Mucosa of stomach (tissue), 1 donor: ENCODE measurements around the gene DHX35.

Experiments
- H3K27me3 ChIP-seq: one replicate; pipeline ENCODE4 v1.7.0; 2013; ENCODE audit warnings: mild to moderate bottlenecking, low read length; ENCODE audit not compliant: control insufficient read depth, insufficient read depth
- H3K36me3 ChIP-seq: one replicate; pipeline ENCODE4 v1.7.0; 2013; ENCODE audit warnings: low read length; ENCODE audit not compliant: control insufficient read depth, insufficient read depth
- H3K4me1 ChIP-seq: one replicate; pipeline ENCODE4 v1.7.0; 2013; ENCODE audit warnings: mild to moderate bottlenecking, low read length; ENCODE audit not compliant: control insufficient read depth, insufficient read depth
- H3K4me3 ChIP-seq: one replicate; pipeline ENCODE4 v1.7.0; 2013; ENCODE audit warnings: low read length
- H3K9ac ChIP-seq: one replicate; pipeline ENCODE4 v1.7.0; 2013; ENCODE audit warnings: mild to moderate bottlenecking, low read length, moderate library complexity
- H3K9me3 ChIP-seq: one replicate; pipeline ENCODE4 v1.7.0; 2013; ENCODE audit warnings: mild to moderate bottlenecking, low read length, moderate library complexity; ENCODE audit not compliant: control insufficient read depth
- donor health status: Pancreatic carcinoma.

DHX35 gene

DNA sequence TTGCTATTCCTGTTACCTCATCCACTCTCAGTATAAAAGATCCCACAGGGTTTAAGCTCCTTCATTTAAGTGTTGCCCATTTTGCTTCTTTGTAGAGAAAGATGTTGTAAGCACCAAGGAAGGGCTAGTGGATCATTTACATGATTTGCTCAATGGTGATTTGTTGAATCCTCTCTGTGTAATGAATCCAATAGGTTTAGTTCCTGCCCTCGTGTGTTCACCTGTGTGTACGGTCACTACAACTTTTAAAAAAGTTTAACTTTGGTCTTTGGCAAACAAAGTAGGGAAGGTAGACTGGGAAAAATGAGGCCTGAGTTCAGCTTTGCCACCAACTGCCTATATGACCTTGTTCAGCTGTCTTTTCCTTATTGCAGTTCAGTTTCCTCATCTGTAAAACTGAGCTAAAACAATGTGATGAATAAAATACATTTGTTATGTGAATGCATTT lies 51.5 kb downstream of the DHX35 start:
- Histone ChIP-seq H3K9me3 (no peaks in the 10 kb centered on the region), H3K9ac (no peak overlapping the region), H3K36me3 (peaks cover 4% of the 10 kb centered on the region), H3K27me3 (no peaks in the 10 kb centered on the region), H3K4me3 (no peak overlapping the region), H3K4me1 (peaks cover 5% of the 10 kb centered on the region)

DNA sequence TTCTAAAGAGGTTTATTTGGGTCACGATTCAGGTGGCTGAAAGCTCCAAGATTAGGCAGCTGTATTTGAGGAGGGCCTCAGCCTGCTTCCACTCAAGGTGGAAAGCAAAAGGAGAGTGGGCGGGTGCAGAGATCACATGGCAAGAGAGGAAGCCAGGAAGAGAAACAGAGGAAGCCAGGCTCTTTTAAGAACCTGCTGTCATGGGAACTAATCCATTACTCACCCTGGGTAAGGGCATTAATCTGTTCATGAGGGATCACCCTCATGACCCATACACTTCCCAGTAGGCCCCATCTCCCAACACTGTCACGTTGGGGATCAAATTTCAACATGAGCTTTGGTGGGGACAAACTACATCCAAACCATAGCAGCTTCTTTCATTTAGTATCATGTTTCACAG lies 53.9 kb downstream of the DHX35 start:
- Histone ChIP-seq H3K4me1 (no peaks in the 10 kb centered on the region), H3K9ac (no peak overlapping the region), H3K27me3 (no peaks in the 10 kb centered on the region), H3K4me3 (no peak overlapping the region), H3K9me3 (no peaks in the 10 kb centered on the region), H3K36me3 (no peaks in the 10 kb centered on the region)

GRCh38 chr20:39016506-39016905 lies 54.4 kb downstream of the DHX35 start:
- Histone ChIP-seq H3K9ac (no peak overlapping the region), H3K36me3 (no peaks in the 10 kb centered on the region), H3K27me3 (no peaks in the 10 kb centered on the region), H3K4me1 (no peaks in the 10 kb centered on the region), H3K9me3 (no peaks in the 10 kb centered on the region), H3K4me3 (no peak overlapping the region)

DNA sequence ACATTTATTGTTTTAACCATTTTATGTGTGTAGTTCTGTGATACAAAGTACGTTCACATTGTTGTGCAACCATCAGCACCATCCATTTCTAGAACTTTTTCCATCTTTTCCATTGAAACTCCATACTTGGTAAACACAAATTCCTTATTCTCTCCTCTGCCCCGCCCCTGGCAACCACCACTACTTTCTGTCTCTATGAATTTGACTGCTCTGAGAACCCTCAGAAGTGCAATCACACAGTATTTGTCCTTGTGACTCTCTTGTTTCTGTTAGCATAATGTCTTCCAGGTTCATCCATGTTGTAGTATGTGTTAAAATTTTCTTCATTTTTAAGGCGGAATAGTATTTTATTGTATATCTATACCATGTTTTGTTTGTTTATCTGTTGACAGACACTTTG lies 56.9 kb downstream of the DHX35 start:
- Histone ChIP-seq H3K9ac (no peak overlapping the region), H3K4me1 (no peaks in the 10 kb centered on the region), H3K27me3 (no peaks in the 10 kb centered on the region), H3K9me3 (no peaks in the 10 kb centered on the region), H3K4me3 (no peak overlapping the region), H3K36me3 (no peaks in the 10 kb centered on the region)

- H3K27me3 ChIP-seq, result no peaks in the 10 kb centered on the region
- H3K9me3 ChIP-seq, result no peaks in the 10 kb centered on the region
- H3K36me3 ChIP-seq, result no peaks in the 10 kb centered on the region
- no peaks in the 10 kb centered on the region for H3K4me1 ChIP-seq
- H3K9ac ChIP-seq, result no peak overlapping the region
- H3K4me3 ChIP-seq, result no peak overlapping the region
Measured at GRCh38 chr20:39019805-39020325, 57.7 kb downstream of the DHX35 start.

DNA sequence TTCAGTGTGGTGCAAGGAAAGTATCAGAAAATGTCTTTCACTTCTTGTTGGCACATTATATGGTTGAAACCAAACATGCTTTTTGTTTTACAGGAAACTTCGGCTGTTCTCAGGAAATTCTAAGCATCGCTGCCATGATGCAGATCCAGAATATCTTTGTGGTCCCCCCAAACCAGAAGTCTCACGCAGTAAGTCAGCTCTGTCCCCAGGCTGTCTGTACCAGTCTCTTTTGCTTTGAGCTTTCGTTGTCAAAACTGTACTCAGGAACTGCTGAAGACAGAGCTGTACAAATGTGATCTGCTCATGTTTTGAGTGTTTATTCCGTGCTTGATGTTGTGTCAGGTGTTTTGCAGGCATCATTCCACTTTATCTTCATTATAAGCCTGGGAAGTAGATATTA lies 59.6 kb downstream of the DHX35 start:
- Histone ChIP-seq H3K4me3 (no peak overlapping the region), H3K36me3 (no peaks in the 10 kb centered on the region), H3K9ac (no peak overlapping the region), H3K27me3 (no peaks in the 10 kb centered on the region), H3K4me1 (no peaks in the 10 kb centered on the region), H3K9me3 (no peaks in the 10 kb centered on the region)

DNA sequence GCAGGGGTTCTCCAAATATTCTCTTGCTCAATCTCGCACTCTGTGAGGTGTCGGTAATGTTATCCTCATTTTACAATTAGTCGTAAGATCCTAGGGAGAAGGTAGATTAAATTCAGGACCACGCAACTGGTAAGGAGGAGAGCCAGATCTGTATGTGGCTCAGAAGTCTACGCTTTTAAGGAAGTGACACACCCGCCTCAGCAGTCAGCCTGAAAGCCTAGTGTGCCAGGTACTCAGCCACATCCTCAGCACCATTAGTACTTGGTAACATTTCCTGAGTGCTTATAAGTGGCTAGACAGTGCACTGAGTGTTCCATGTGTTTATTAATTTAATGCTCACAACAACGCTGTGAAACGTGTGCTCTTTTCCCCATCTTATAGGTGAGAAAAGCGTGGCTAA lies 63.7 kb downstream of the DHX35 start:
- Histone ChIP-seq H3K36me3 (no peaks in the 10 kb centered on the region), H3K9me3 (no peaks in the 10 kb centered on the region), H3K9ac (no peak overlapping the region), H3K4me1 (no peaks in the 10 kb centered on the region), H3K4me3 (no peak overlapping the region), H3K27me3 (no peaks in the 10 kb centered on the region)

DNA sequence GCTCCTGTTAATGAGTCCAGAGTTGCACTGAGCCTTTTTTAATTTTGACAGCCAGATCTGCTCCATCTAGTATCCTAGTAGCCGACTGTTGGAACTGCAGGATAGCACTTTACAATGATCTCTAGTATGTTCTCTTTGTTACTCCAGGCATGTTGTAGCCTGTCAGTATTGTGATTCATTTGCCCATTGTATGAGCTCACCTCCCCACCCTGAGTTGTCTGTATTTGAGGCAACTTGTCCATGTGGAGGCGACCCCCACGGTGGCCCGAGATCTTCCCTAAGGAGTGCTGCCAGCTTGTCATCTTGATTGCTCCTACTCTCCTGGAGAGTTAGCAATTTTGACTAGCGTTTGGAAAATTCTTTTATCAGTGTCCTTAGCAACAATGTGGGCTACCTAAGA lies 67.2 kb downstream of the DHX35 start:
- H3K9ac ChIP-seq, result no peak overlapping the region
- H3K36me3 ChIP-seq, result peaks cover 4% of the 10 kb centered on the region
- H3K9me3 ChIP-seq, result no peaks in the 10 kb centered on the region
- H3K4me3 ChIP-seq, result no peak overlapping the region
- no peaks in the 10 kb centered on the region for H3K4me1 ChIP-seq
- no peaks in the 10 kb centered on the region for H3K27me3 ChIP-seq

GRCh38 chr20:39032997-39033396 lies 70.9 kb downstream of the DHX35 start:
- Histone ChIP-seq H3K36me3 (peaks cover 4% of the 10 kb centered on the region), H3K9me3 (no peaks in the 10 kb centered on the region), H3K27me3 (no peaks in the 10 kb centered on the region), H3K4me3 (no peak overlapping the region), H3K9ac (no peak overlapping the region), H3K4me1 (no peaks in the 10 kb centered on the region)

- H3K9ac ChIP-seq, result no peak overlapping the region
- H3K9me3 ChIP-seq, result no peaks in the 10 kb centered on the region
- peaks cover 14% of the 10 kb centered on the region for H3K36me3 ChIP-seq
- no peaks in the 10 kb centered on the region for H3K27me3 ChIP-seq
- no peaks in the 10 kb centered on the region for H3K4me1 ChIP-seq
- no peak overlapping the region for H3K4me3 ChIP-seq
Measured at GRCh38 chr20:39036011-39036410, 73.9 kb downstream of the DHX35 start.

DNA sequence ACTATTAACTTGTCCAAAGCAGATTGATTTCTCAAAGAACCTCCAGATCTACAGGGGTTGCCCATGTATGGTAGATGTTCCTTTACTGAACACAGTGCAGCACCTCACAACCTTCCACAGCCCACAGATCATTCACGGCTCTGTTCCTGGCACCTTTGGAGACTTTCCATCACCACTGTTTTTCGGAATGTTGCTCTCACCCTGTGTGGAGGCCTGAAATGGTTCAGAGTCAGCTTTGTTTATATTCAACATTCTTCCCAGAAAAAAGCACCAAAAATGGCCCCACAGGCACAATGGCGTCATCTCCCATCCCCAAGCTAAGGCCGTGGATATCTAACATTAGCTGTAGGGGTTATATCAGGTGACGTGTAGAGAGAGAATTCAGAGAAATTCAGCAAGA lies 74.7 kb downstream of the DHX35 start:
- Histone ChIP-seq H3K9me3 (no peaks in the 10 kb centered on the region), H3K9ac (no peak overlapping the region), H3K36me3 (peaks cover 14% of the 10 kb centered on the region), H3K4me3 (no peak overlapping the region), H3K27me3 (no peaks in the 10 kb centered on the region), H3K4me1 (no peaks in the 10 kb centered on the region)

- Histone ChIP-seq H3K9me3 (no peaks in the 10 kb centered on the region), H3K36me3 (peaks cover 17% of the 10 kb centered on the region), H3K9ac (no peak overlapping the region), H3K4me3 (no peak overlapping the region), H3K4me1 (no peaks in the 10 kb centered on the region), H3K27me3 (no peaks in the 10 kb centered on the region)
Measured at GRCh38 chr20:39038047-39038446, 75.9 kb downstream of the DHX35 start.

DNA sequence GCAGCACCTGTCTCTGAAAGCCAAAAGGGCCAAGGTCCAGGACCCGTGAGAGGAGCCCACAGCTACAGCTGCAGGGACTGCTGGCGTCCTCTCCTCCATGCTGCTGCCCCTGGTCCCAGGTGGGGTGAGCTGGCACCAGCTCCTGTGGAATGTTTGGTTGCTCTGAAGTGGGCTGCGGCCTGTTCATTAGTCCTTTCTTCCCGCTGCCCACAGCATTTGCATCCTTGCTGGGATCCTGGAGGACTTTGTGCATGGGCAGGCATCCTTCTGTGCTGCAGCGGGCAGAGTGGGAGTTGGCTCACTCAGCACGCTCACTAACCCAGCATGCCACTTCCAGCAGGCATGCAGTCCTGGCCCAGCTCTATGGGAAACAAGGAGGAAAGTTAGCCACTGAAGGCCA lies 76.4 kb downstream of the DHX35 start:
- Histone ChIP-seq H3K27me3 (no peaks in the 10 kb centered on the region), H3K36me3 (peaks cover 17% of the 10 kb centered on the region), H3K4me1 (no peaks in the 10 kb centered on the region), H3K9me3 (no peaks in the 10 kb centered on the region), H3K9ac (no peak overlapping the region), H3K4me3 (no peak overlapping the region)
